Endothelial cell of umbilical vein (primary cell): Measurements from ENCODE around the gene FRRS1. TPM values are rescaled to one million over a fixed set of nuclear protein-coding genes. Genes with fewer than 3 reads are reported as not detected.
A peak's percentile ranks its signal among the peaks of the same experiment; 100 is the strongest.

ENCODE experiments used
- BruUV-seq: library from RNA; stranded (reverse); fragments of 400-500 nt; replicated peaks from 2 replicates; lab custom pipeline; 2021; lab: Mats Ljungman, UMichigan
- CTCF ChIA-PET: fragments of 300-600, 350-600 bp; sonication (Branson Sonifier 250); formaldehyde crosslinking; loops from one replicate; lab custom pipeline; 2021; ENCODE audit warnings: antibody characterized with exemption, inconsistent platforms; lab: Charles Lee
- POLR2A ChIA-PET: fragments of 300-600, 350-600 bp; sonication (Branson Sonifier 250); formaldehyde crosslinking; loops from one replicate; lab custom pipeline; 2021; ENCODE audit warnings: antibody characterized with exemption, inconsistent platforms; lab: Charles Lee
- DNase-seq: peaks from one replicate; pipeline ENCODE4 v3.0.0-alpha.2; 2011; ENCODE audit warnings: low read depth, low spot score
- FAIRE-seq: peaks from 2 replicates; lab custom pipeline; 2011; peaks lifted over from hg19 to GRCh38; lab: Jason Lieb, UNC
- H2AFZ ChIP-seq: 2 replicates; pipeline ENCODE4 v1.6.0; 2012; ENCODE audit warnings: low read depth, low read length, control low read depth, inconsistent platforms
- H3K27ac ChIP-seq: 2 replicates; pipeline ENCODE4 v1.5.1; 2011; ENCODE audit warnings: low read depth, mild to moderate bottlenecking, control low read depth, low read length, moderate library complexity; ENCODE audit not compliant: insufficient read depth
- H3K27me3 ChIP-seq, 2 experiments: 2 replicates each; pipeline versions ENCODE4 v1.6.0 to v1.6.1; 2011; ENCODE audit warnings: low read length in 2 of 2, mixed read lengths in 1 of 2; ENCODE audit not compliant: control insufficient read depth in 2 of 2, insufficient read depth in 2 of 2
- H3K36me3 ChIP-seq, 2 experiments: 2 replicates in 1 of 2; 3 replicates in 1 of 2; pipeline ENCODE4 v1.5.1; 2011; ENCODE audit warnings: low read length in 2 of 2, mild to moderate bottlenecking in 1 of 2, moderate library complexity in 1 of 2; ENCODE audit not compliant: control insufficient read depth in 2 of 2, insufficient read depth in 2 of 2; ENCODE audit errors: extremely low read depth in 1 of 2
- H3K4me1 ChIP-seq: 3 replicates; pipeline ENCODE4 v1.5.1; 2011; ENCODE audit warnings: mild to moderate bottlenecking, low read length; ENCODE audit not compliant: control insufficient read depth, insufficient read depth; ENCODE audit errors: extremely low read depth
- H3K4me2 ChIP-seq: 2 replicates; pipeline ENCODE4 v1.6.1; 2011; ENCODE audit warnings: low read length, control low read depth, mixed read lengths; ENCODE audit not compliant: insufficient read depth
- H3K4me3 ChIP-seq, 3 experiments: fragments of 200-600 bp in 1 of 3; sonication (generic), shearing (Covaris generic) in 1 of 3; replicated peaks in 1 of 3; 2 replicates each; pipeline ENCODE4 v1.5.1; 2011 to 2016; ENCODE audit warnings: control low read depth in 3 of 3, low read length in 3 of 3, mild to moderate bottlenecking in 2 of 3, inconsistent platforms in 1 of 3, low read depth in 1 of 3, moderate library complexity in 1 of 3; ENCODE audit not compliant: insufficient read depth in 1 of 3
- H3K79me2 ChIP-seq: 2 replicates; pipeline ENCODE4 v1.6.0; 2012; ENCODE audit warnings: low read length, inconsistent platforms; ENCODE audit not compliant: control insufficient read depth, insufficient read depth
- H3K9ac ChIP-seq: replicated peaks from 2 replicates; pipeline ENCODE3; 2011; ENCODE audit warnings: low read length, control low read depth; ENCODE audit not compliant: insufficient read depth; ENCODE audit errors: extremely low read depth
- H3K9me1 ChIP-seq: replicated peaks from 3 replicates; pipeline ENCODE4 v1.6.0; 2011; ENCODE audit warnings: mild to moderate bottlenecking, low read length; ENCODE audit not compliant: control insufficient read depth, insufficient read depth; ENCODE audit errors: extremely low read depth
- H3K9me3 ChIP-seq: replicated peaks from 2 replicates; pipeline ENCODE4 v1.5.1; 2012; ENCODE audit warnings: low read length, inconsistent platforms; ENCODE audit not compliant: control insufficient read depth, insufficient read depth
- H4K20me1 ChIP-seq: replicated peaks from 2 replicates; pipeline ENCODE3; 2011; ENCODE audit warnings: mild to moderate bottlenecking, low read length; ENCODE audit not compliant: control insufficient read depth, insufficient read depth; ENCODE audit errors: extremely low read depth
- FOS ChIP-seq: IDR thresholded peaks from 2 replicates; pipeline ENCODE4 v1.6.1; 2011; ENCODE audit warnings: mild to moderate bottlenecking, low read length, moderate library complexity, borderline replicate concordance; ENCODE audit not compliant: insufficient read depth
- JUN ChIP-seq: IDR thresholded peaks from 2 replicates; pipeline ENCODE4 v1.6.1; 2011; ENCODE audit warnings: borderline replicate concordance, low read depth; ENCODE audit not compliant: insufficient read length, insufficient read depth
- POLR2A ChIP-seq: IDR thresholded peaks from 2 replicates; pipeline ENCODE4 v1.6.1; 2012; ENCODE audit warnings: low read depth, mild to moderate bottlenecking, control low read depth, low read length
- POLR2AphosphoS5 ChIP-seq: IDR thresholded peaks from 2 replicates; pipeline ENCODE4 v1.6.1; 2012; ENCODE audit warnings: low read depth, mild to moderate bottlenecking, control low read depth, low read length, moderate library complexity; ENCODE audit not compliant: insufficient read depth
- dilution Hi-C: fragments of 300-500 bp; cut with MboI; formaldehyde crosslinking; loops from one replicate; pipeline ENCODE4 v1.15.0; 2019; ENCODE audit warnings: low sequenced_read_pairs; ENCODE audit not compliant: extremely low pct_ligation_motif_present
- intact Hi-C: fragments of 100-400 bp; cut with micrococcal nuclease; formaldehyde crosslinking; loops from one replicate; pipeline ENCODE4 v1.10.0; 2022
- polyA plus RNA-seq, 4 experiments: library from polyadenylated mRNA; depleted of rRNA in 3 of 4; stranded (reverse) in 3 of 4; unstranded in 1 of 4; fragments of >200 nt; gene quantifications; 2 replicates each; pipeline versions ENCODE4 v1.2.1 to v1.2.3, GENCODE V29; 2011 to 2012; ENCODE audit warnings: missing spikeins in 1 of 4
- total RNA-seq: library from RNA; stranded (reverse); gene quantifications from 2 replicates; pipeline ENCODE4 v1.2.3, GENCODE V29; 2021
- TF ChIP-seq, protein P1 (sequence below): IDR thresholded peaks from 2 replicates; pipeline ENCODE4 v1.6.1; 2011; ENCODE audit not compliant: insufficient read depth, insufficient read length
- TF ChIP-seq, protein P2 (sequence below), 2 donors: IDR thresholded peaks; 1 replicate in 1 of 2; 2 replicates in 1 of 2; pipeline ENCODE4 v1.5.1; 2011; ENCODE audit warnings: low read length in 2 of 2, mild to moderate bottlenecking in 2 of 2, moderate library complexity in 2 of 2, control low read depth in 1 of 2, inconsistent platforms in 1 of 2, low read depth in 1 of 2; ENCODE audit not compliant: insufficient read depth in 1 of 2; ENCODE audit errors: extremely low read depth in 1 of 2

Gene FRRS1
- total and polyA plus RNA-seq, 2 donors (not counting 3 experiments of a cell fraction or from before 2014, with no cell fraction given) = 1.1 to 3.1 TPM

GRCh38 chr1:99707535-99708142 is 58.8 kb downstream of the FRRS1 start:
- Histone ChIP-seq H3K79me2 (no peaks in the 10 kb centered on the region), H3K4me3 (no peak overlapping the region), H2AFZ (no peak overlapping the region), H3K9me3 (no peaks in the 10 kb centered on the region), H3K27ac (no peak overlapping the region), H3K36me3 (no peaks in the 10 kb centered on the region), H3K4me1 (peaks cover 4% of the 10 kb centered on the region), H3K27me3 (no peaks in the 10 kb centered on the region), H3K9ac (peak overlapping the region; percentile 26), H3K9me1 (no peaks in the 10 kb centered on the region), H4K20me1 (no peaks in the 10 kb centered on the region), H3K4me2 (no peak overlapping the region)
- intact Hi-C loops = loop anchor here (1.0 to 5.0 kb wide), 7 partner anchors 22 to 913 kb away; no protein-coding TSS in a partner anchor
- dilution Hi-C loops = no loop called here
- TF ChIP-seq FOS = no peak
- TF ChIP-seq, protein P1, sequence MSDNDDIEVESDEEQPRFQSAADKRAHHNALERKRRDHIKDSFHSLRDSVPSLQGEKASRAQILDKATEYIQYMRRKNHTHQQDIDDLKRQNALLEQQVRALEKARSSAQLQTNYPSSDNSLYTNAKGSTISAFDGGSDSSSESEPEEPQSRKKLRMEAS = no peak
- TF ChIP-seq, protein P2, sequence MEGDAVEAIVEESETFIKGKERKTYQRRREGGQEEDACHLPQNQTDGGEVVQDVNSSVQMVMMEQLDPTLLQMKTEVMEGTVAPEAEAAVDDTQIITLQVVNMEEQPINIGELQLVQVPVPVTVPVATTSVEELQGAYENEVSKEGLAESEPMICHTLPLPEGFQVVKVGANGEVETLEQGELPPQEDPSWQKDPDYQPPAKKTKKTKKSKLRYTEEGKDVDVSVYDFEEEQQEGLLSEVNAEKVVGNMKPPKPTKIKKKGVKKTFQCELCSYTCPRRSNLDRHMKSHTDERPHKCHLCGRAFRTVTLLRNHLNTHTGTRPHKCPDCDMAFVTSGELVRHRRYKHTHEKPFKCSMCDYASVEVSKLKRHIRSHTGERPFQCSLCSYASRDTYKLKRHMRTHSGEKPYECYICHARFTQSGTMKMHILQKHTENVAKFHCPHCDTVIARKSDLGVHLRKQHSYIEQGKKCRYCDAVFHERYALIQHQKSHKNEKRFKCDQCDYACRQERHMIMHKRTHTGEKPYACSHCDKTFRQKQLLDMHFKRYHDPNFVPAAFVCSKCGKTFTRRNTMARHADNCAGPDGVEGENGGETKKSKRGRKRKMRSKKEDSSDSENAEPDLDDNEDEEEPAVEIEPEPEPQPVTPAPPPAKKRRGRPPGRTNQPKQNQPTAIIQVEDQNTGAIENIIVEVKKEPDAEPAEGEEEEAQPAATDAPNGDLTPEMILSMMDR (IDR thresholded peaks at IDR 0.05; ENCODE audit: extremely low read depth in 1 of 2, insufficient read depth in 1 of 2, low read depth in 1 of 2, low read length in 2 of 2) = peak; percentile 58 to 71
- peak; percentile 86 for DNase-seq
- FAIRE-seq = peak; percentile 15
- CTCF ChIA-PET = interaction anchor here (0.7 to 4.7 kb wide), 29 partner anchors 10 to 958 kb away, joined by 3 to 63 read pairs (median 4); no protein-coding TSS in a partner anchor
- no TSS peak for BruUV-seq
- POLR2A ChIA-PET = no interaction called here

DNA sequence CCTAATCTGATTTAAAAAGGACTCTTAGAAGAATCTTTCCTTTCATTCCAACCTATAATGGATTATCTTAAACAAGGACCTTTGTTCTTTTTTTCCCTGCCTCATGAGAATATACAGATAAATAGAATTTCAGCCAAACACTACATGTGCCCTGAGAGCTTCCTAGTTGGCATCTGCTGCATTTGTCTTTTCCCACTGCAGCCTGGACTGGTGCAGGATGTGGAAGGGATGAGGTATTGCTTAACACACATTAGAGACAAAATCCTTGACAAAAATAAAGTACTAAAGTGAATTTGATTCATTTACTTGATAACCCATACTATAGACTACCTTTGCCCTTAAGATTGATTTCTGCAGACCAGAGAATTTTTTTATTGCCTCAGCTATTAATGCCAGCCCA is 61.0 kb downstream of the FRRS1 start:
- H3K79me2 ChIP-seq = no peaks in the 10 kb centered on the region
- dilution Hi-C loops (no loop called here), intact Hi-C loops (loop anchor here (5.0 kb wide), 2 partner anchors 298 to 713 kb away; no protein-coding TSS in a partner anchor)
- H3K9me3 ChIP-seq = no peaks in the 10 kb centered on the region
- H3K9me1 ChIP-seq = no peaks in the 10 kb centered on the region
- BruUV-seq = no TSS peak
- H3K27me3 ChIP-seq = no peaks in the 10 kb centered on the region
- H4K20me1 ChIP-seq = no peaks in the 10 kb centered on the region
- H3K27ac ChIP-seq = no peak overlapping the region
- peak; percentile 50 for DNase-seq
- no peak overlapping the region for H2AFZ ChIP-seq
- no peak overlapping the region for H3K4me3 ChIP-seq
- no peak overlapping the region for H3K9ac ChIP-seq
- no peaks in the 10 kb centered on the region for H3K36me3 ChIP-seq
- H3K4me1 ChIP-seq = peaks cover 4% of the 10 kb centered on the region
- POLR2A ChIA-PET = no interaction called here
- TF ChIP-seq JUN (no peak), POLR2A (no peak), POLR2AphosphoS5 (no peak)
- CTCF ChIA-PET = interaction anchor here (0.6 to 4.7 kb wide), 9 partner anchors 9 to 912 kb away, joined by 3 to 63 read pairs (median 3); partner anchors contain the start of gene PALMD
- H3K4me2 ChIP-seq = no peak overlapping the region
- no peak for FAIRE-seq
